ENCODE results near the gene TMEM202. TPM values are rescaled to one million over a fixed set of nuclear protein-coding genes. Genes with fewer than 3 reads are reported as not detected.

TMEM202 gene
- total RNA-seq = not detected

GRCh38 chr15:72397796-72398588, at the start of gene TMEM202:
TSS of gene TMEM202 (plus strand) at chr15:72398305. CDS start at chr15:72398327, 22 bp downstream.
- H3K27me3 Mint-ChIP-seq = peaks cover 11% of the 10 kb centered on the region
- H3K27ac Mint-ChIP-seq = no peak within 1 kb of the TSS
- H3K4me3 Mint-ChIP-seq = no peak within 1 kb of the TSS
- H3K4me1 Mint-ChIP-seq = no peaks in the 10 kb centered on the region
- no peak for ATAC-seq (replicated peaks)
- H3K36me3 Mint-ChIP-seq (ENCODE audit: low read depth) = no peaks in the 10 kb centered on the region
- no peaks in the 10 kb centered on the region for H3K9me3 Mint-ChIP-seq

GRCh38 chr15:72353266-72353665, 44.8 kb upstream of the TMEM202 start:
- no peaks in the 10 kb centered on the region for H3K4me1 Mint-ChIP-seq
- H3K36me3 Mint-ChIP-seq (ENCODE audit: low read depth) = peaks cover 89% of the 10 kb centered on the region
- H3K4me3 Mint-ChIP-seq = no peak overlapping the region
- no peak for ATAC-seq (replicated peaks)
- no peaks in the 10 kb centered on the region for H3K9me3 Mint-ChIP-seq
- H3K27ac Mint-ChIP-seq = no peak overlapping the region
- H3K27me3 Mint-ChIP-seq = no peaks in the 10 kb centered on the region

GRCh38 chr15:72354496-72354895, 43.6 kb upstream of the TMEM202 start:
- peaks cover 77% of the 10 kb centered on the region for H3K36me3 Mint-ChIP-seq (ENCODE audit: low read depth)
- H3K4me3 Mint-ChIP-seq = no peak overlapping the region
- H3K9me3 Mint-ChIP-seq = no peaks in the 10 kb centered on the region
- H3K27me3 Mint-ChIP-seq = no peaks in the 10 kb centered on the region
- no peak overlapping the region for H3K27ac Mint-ChIP-seq
- ATAC-seq (replicated peaks) = no peak
- peaks cover 6% of the 10 kb centered on the region for H3K4me1 Mint-ChIP-seq

GRCh38 chr15:72358121-72358520, 40.0 kb upstream of the TMEM202 start:
- Mint-ChIP-seq H3K36me3 (ENCODE audit: low read depth) (peaks cover 41% of the 10 kb centered on the region), H3K9me3 (no peaks in the 10 kb centered on the region), H3K4me3 (peak overlapping the region; percentile 48), H3K27ac (peak overlapping the region; percentile 60), H3K4me1 (peaks cover 6% of the 10 kb centered on the region), H3K27me3 (no peaks in the 10 kb centered on the region)
- no peak for ATAC-seq (replicated peaks)

- ATAC-seq (replicated peaks) = peak; percentile 90
- Mint-ChIP-seq H3K36me3 (ENCODE audit: low read depth) (peaks cover 35% of the 10 kb centered on the region), H3K4me3 (peak overlapping the region; percentile 48), H3K27me3 (no peaks in the 10 kb centered on the region), H3K4me1 (peaks cover 6% of the 10 kb centered on the region), H3K27ac (peak overlapping the region; percentile 60), H3K9me3 (no peaks in the 10 kb centered on the region)
Observed at GRCh38 chr15:72358650-72359171, 39.4 kb upstream of the TMEM202 start.

GRCh38 chr15:72361176-72361575, 36.9 kb upstream of the TMEM202 start:
- Mint-ChIP-seq H3K4me1 (peaks cover 13% of the 10 kb centered on the region), H3K27ac (no peak overlapping the region), H3K36me3 (ENCODE audit: low read depth) (peaks cover 10% of the 10 kb centered on the region), H3K27me3 (no peaks in the 10 kb centered on the region), H3K9me3 (no peaks in the 10 kb centered on the region), H3K4me3 (no peak overlapping the region)
- no peak for ATAC-seq (replicated peaks)

- no peak overlapping the region for H3K4me3 Mint-ChIP-seq
Observed at GRCh38 chr15:72365844-72366243, 32.3 kb upstream of the TMEM202 start.

GRCh38 chr15:72368325-72368724, 29.8 kb upstream of the TMEM202 start:
- peaks cover 3% of the 10 kb centered on the region for H3K9me3 Mint-ChIP-seq
- H3K27me3 Mint-ChIP-seq = no peaks in the 10 kb centered on the region
- H3K4me3 Mint-ChIP-seq = no peak overlapping the region
- peaks cover 36% of the 10 kb centered on the region for H3K4me1 Mint-ChIP-seq
- no peak overlapping the region for H3K27ac Mint-ChIP-seq
- peaks cover 42% of the 10 kb centered on the region for H3K36me3 Mint-ChIP-seq (ENCODE audit: low read depth)
- ATAC-seq (replicated peaks) = no peak

More at GRCh38 chr15:72365844-72366243, 32.3 kb upstream of the TMEM202 start:
- Mint-ChIP-seq H3K4me1 (peaks cover 33% of the 10 kb centered on the region), H3K27me3 (no peaks in the 10 kb centered on the region), H3K9me3 (peaks cover 3% of the 10 kb centered on the region), H3K27ac (peak overlapping the region; percentile 21), H3K36me3 (ENCODE audit: low read depth) (peaks cover 37% of the 10 kb centered on the region)
- ATAC-seq (replicated peaks) = peak; percentile 97

- peaks cover 3% of the 10 kb centered on the region for H3K9me3 Mint-ChIP-seq
- H3K27me3 Mint-ChIP-seq = no peaks in the 10 kb centered on the region
- peaks cover 36% of the 10 kb centered on the region for H3K4me1 Mint-ChIP-seq
- no peak for ATAC-seq (replicated peaks)
- H3K36me3 Mint-ChIP-seq (ENCODE audit: low read depth) = peaks cover 47% of the 10 kb centered on the region
- no peak overlapping the region for H3K4me3 Mint-ChIP-seq
- no peak overlapping the region for H3K27ac Mint-ChIP-seq
Observed at GRCh38 chr15:72368899-72369298, 29.2 kb upstream of the TMEM202 start.

- no peak for ATAC-seq (replicated peaks)
- Mint-ChIP-seq H3K27ac (no peak overlapping the region), H3K4me1 (peaks cover 45% of the 10 kb centered on the region), H3K36me3 (ENCODE audit: low read depth) (peaks cover 57% of the 10 kb centered on the region), H3K4me3 (no peak overlapping the region), H3K9me3 (peaks cover 3% of the 10 kb centered on the region), H3K27me3 (no peaks in the 10 kb centered on the region)
Observed at GRCh38 chr15:72369964-72370363, 28.1 kb upstream of the TMEM202 start.

GRCh38 chr15:72372361-72372760, 25.7 kb upstream of the TMEM202 start:
- no peak for ATAC-seq (replicated peaks)
- no peak overlapping the region for H3K4me3 Mint-ChIP-seq
- H3K4me1 Mint-ChIP-seq = peaks cover 43% of the 10 kb centered on the region
- H3K27me3 Mint-ChIP-seq = no peaks in the 10 kb centered on the region
- no peak overlapping the region for H3K27ac Mint-ChIP-seq
- peaks cover under 1% of the 10 kb centered on the region for H3K9me3 Mint-ChIP-seq
- peaks cover 65% of the 10 kb centered on the region for H3K36me3 Mint-ChIP-seq (ENCODE audit: low read depth)

GRCh38 chr15:72375501-72375845, 22.6 kb upstream of the TMEM202 start:
- H3K27me3 Mint-ChIP-seq = no peaks in the 10 kb centered on the region
- H3K9me3 Mint-ChIP-seq = no peaks in the 10 kb centered on the region

GRCh38 chr15:72375846-72376581, 22.1 kb upstream of the TMEM202 start, which contains the start of gene HEXA:
TSS of gene HEXA (minus strand) at chr15:72376014. CDS start at chr15:72375972, 42 bp downstream.
- peak; percentile 88 for ATAC-seq (replicated peaks)
- H3K27me3 Mint-ChIP-seq = no peaks in the 10 kb centered on the region
- peak within 1 kb of the TSS; percentile 98 for H3K27ac Mint-ChIP-seq
- H3K9me3 Mint-ChIP-seq = no peaks in the 10 kb centered on the region
- peaks cover 35% of the 10 kb centered on the region for H3K36me3 Mint-ChIP-seq (ENCODE audit: low read depth)
- H3K4me3 Mint-ChIP-seq = peak within 1 kb of the TSS; percentile 97
- H3K4me1 Mint-ChIP-seq = peaks cover 26% of the 10 kb centered on the region

More at GRCh38 chr15:72375501-72375845, 22.6 kb upstream of the TMEM202 start:
- Mint-ChIP-seq H3K4me1 (peaks cover 29% of the 10 kb centered on the region), H3K4me3 (peak overlapping the region; percentile 97), H3K36me3 (ENCODE audit: low read depth) (peaks cover 41% of the 10 kb centered on the region), H3K27ac (peak overlapping the region; percentile 98)
- ATAC-seq (replicated peaks) = peak; percentile 66

- Mint-ChIP-seq H3K4me1 (peaks cover 28% of the 10 kb centered on the region), H3K9me3 (no peaks in the 10 kb centered on the region), H3K27me3 (no peaks in the 10 kb centered on the region), H3K4me3 (no peak overlapping the region), H3K36me3 (ENCODE audit: low read depth) (peaks cover 33% of the 10 kb centered on the region), H3K27ac (no peak overlapping the region)
- ATAC-seq (replicated peaks) = no peak
Observed at GRCh38 chr15:72377331-72377730, 20.8 kb upstream of the TMEM202 start.
